ENCODE measurements around the gene NPAS2.

The NPAS2 gene

GRCh38 chr2:100997509-100998234 is 177.7 kb downstream of the NPAS2 start:
- DNase-seq = no peak

- DNase-seq = no peak
These were observed 178.3 kb downstream of the NPAS2 start for GRCh38 chr2:100998235-100998573.

GRCh38 chr2:100999995-101000394 is 180.1 kb downstream of the NPAS2 start:
- no peak for DNase-seq

GRCh38 chr2:101001691-101002561 is 182.0 kb downstream of the NPAS2 start, which contains the start of gene RPL31:
RPL31 (plus strand) TSS chr2:101002289; CDS start chr2:101002702, 413 bp downstream.
- DNase-seq = peak; percentile 60

GRCh38 chr2:101002562-101003277 is 182.8 kb downstream of the NPAS2 start:
- no peak for DNase-seq

- DNase-seq = no peak
These were observed 183.4 kb downstream of the NPAS2 start for GRCh38 chr2:101003278-101003775.

GRCh38 chr2:101004620-101005325 is 184.8 kb downstream of the NPAS2 start:
- DNase-seq = no peak

- DNase-seq = no peak
These were observed 186.3 kb downstream of the NPAS2 start for GRCh38 chr2:101006065-101006715.

GRCh38 chr2:101007415-101008345 is 187.7 kb downstream of the NPAS2 start:
- no peak for DNase-seq

GRCh38 chr2:101011152-101011551 is 191.2 kb downstream of the NPAS2 start:
- DNase-seq = no peak

- no peak for DNase-seq
These were observed 192.2 kb downstream of the NPAS2 start for GRCh38 chr2:101012054-101012705.

- DNase-seq = peak; percentile 2
These were observed 192.8 kb downstream of the NPAS2 start for GRCh38 chr2:101012706-101013181.

- no peak for DNase-seq
These were observed 194.4 kb downstream of the NPAS2 start for GRCh38 chr2:101014264-101014857.

- DNase-seq = no peak
These were observed 197.4 kb downstream of the NPAS2 start for GRCh38 chr2:101017371-101017770.

- DNase-seq = no peak
These were observed 199.0 kb downstream of the NPAS2 start for GRCh38 chr2:101018934-101019333.

GRCh38 chr2:101022221-101022620 is 202.3 kb downstream of the NPAS2 start:
- no peak for DNase-seq

- DNase-seq = no peak
These were observed 203.6 kb downstream of the NPAS2 start for GRCh38 chr2:101023327-101024107.

GRCh38 chr2:101025561-101025960 is 205.6 kb downstream of the NPAS2 start:
- DNase-seq = no peak

- no peak for DNase-seq
These were observed 206.3 kb downstream of the NPAS2 start for GRCh38 chr2:101026253-101026701.

All from NCI-H1092 (cell line).